ENCODE measurements around the gene IL1RAP.
"Not testable (repeated sequence)": the region's sequence is repeated elsewhere in the genome, so short reads cannot be mapped to it uniquely, and the experiment has no call there.

Gene IL1RAP

DNA sequence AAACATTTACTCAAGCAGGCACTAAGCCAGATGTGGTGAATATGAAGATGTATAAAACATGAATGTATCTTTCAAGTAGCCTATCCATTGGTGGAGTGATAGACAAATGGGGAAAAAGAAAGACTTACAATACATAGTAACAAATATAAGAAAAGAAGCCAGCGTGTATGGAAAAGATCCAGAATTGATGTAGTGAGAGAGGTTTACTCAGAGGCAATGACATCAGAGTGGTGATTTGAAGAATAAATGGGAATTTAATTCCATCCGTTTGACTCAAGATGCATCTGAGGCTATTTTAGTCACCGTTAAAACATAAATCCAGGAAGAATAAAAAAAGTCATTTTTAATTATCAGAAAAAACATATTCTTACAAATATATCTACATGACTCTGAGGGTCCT is 162.6 kb downstream of the IL1RAP start:
- H2AFZ ChIP-seq (ENCODE audit: low read depth, low read length, severe bottlenecking) = no peak overlapping the region
- no peaks in the 10 kb centered on the region for H3K79me2 ChIP-seq (ENCODE audit: insufficient read depth, low read length)
- H3K9me3 ChIP-seq (ENCODE audit: insufficient read depth, low read length) = no peaks in the 10 kb centered on the region
- H3K27me3 ChIP-seq (ENCODE audit: low read length) = no peaks in the 10 kb centered on the region
- no peak overlapping the region for H3K4me3 ChIP-seq (ENCODE audit: insufficient read depth, low read length, poor library complexity, severe bottlenecking)
- H3K9me2 ChIP-seq (replicated peaks; ENCODE audit: insufficient read depth, low read length) = no peaks in the 10 kb centered on the region
- no peaks in the 10 kb centered on the region for H3K36me3 ChIP-seq (ENCODE audit: low read length)
- no peaks in the 10 kb centered on the region for H3F3A ChIP-seq (ENCODE audit: insufficient read depth)
- no peak overlapping the region for H3K9ac ChIP-seq (ENCODE audit: low read length)
- no peak overlapping the region for H3K4me2 ChIP-seq (ENCODE audit: low read depth, low read length, poor library complexity, severe bottlenecking)
- H4K20me1 ChIP-seq (ENCODE audit: low read depth, low read length) = no peaks in the 10 kb centered on the region
- no peak for TF ChIP-seq EZH2phosphoT487 (conservative IDR thresholded peaks at IDR 0.05; ENCODE audit: low read length)
- TF ChIP-seq, protein P1, sequence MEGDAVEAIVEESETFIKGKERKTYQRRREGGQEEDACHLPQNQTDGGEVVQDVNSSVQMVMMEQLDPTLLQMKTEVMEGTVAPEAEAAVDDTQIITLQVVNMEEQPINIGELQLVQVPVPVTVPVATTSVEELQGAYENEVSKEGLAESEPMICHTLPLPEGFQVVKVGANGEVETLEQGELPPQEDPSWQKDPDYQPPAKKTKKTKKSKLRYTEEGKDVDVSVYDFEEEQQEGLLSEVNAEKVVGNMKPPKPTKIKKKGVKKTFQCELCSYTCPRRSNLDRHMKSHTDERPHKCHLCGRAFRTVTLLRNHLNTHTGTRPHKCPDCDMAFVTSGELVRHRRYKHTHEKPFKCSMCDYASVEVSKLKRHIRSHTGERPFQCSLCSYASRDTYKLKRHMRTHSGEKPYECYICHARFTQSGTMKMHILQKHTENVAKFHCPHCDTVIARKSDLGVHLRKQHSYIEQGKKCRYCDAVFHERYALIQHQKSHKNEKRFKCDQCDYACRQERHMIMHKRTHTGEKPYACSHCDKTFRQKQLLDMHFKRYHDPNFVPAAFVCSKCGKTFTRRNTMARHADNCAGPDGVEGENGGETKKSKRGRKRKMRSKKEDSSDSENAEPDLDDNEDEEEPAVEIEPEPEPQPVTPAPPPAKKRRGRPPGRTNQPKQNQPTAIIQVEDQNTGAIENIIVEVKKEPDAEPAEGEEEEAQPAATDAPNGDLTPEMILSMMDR (IDR thresholded peaks at IDR 0.05; ENCODE audit: insufficient read depth, low read length, poor library complexity, severe bottlenecking) = no peak
- no peak overlapping the region for H3K27ac ChIP-seq (ENCODE audit: low read depth, low read length)

GRCh38 chr3:190677001-190677400 is 163.1 kb downstream of the IL1RAP start:
- H3K4me2 ChIP-seq (ENCODE audit: low read depth, low read length, poor library complexity, severe bottlenecking) = no peak overlapping the region
- TF ChIP-seq, protein P1 (IDR thresholded peaks at IDR 0.05; ENCODE audit: insufficient read depth, low read length, poor library complexity, severe bottlenecking) = no peak

DNA sequence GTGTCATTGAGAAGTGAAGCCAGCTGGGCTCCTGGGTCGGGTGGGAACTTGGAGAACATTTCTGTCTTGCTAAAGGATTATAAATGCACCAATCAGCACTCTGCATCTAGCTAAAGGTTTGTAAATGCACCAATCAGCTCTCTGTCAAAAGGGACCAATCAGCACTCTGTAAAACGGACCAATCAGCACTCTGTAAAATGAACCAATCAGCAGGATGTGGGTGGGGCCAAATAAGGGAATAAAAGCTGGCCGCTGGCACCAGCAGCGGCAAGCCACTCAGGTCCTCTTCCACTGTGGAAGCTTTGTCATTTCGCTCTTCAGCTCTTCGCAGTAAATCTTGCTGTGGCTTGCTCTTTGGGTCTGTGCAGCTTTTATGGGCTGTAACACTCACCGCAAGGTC is 164.0 kb downstream of the IL1RAP start:
- H3K9me3 ChIP-seq (ENCODE audit: insufficient read depth, low read length); H3K36me3 ChIP-seq (ENCODE audit: low read length); H3K4me2 ChIP-seq (ENCODE audit: low read depth, low read length, poor library complexity, severe bottlenecking); H3K27me3 ChIP-seq (ENCODE audit: low read length); H3K9ac ChIP-seq (ENCODE audit: low read length); H3K79me2 ChIP-seq (ENCODE audit: insufficient read depth, low read length); H3F3A ChIP-seq (ENCODE audit: insufficient read depth); H3K4me3 ChIP-seq (ENCODE audit: insufficient read depth, low read length, poor library complexity, severe bottlenecking); H4K20me1 ChIP-seq (ENCODE audit: low read depth, low read length); H3K27ac ChIP-seq (ENCODE audit: low read depth, low read length); H2AFZ ChIP-seq (ENCODE audit: low read depth, low read length, severe bottlenecking); H3K9me2 ChIP-seq (replicated peaks; ENCODE audit: insufficient read depth, low read length): not testable (repeated sequence)

More at GRCh38 chr3:190677001-190677400, 163.1 kb downstream of the IL1RAP start:
- Histone ChIP-seq H3K79me2 (ENCODE audit: insufficient read depth, low read length) (no peaks in the 10 kb centered on the region), H3K36me3 (ENCODE audit: low read length) (no peaks in the 10 kb centered on the region), H3K9ac (ENCODE audit: low read length) (no peak overlapping the region), H3F3A (ENCODE audit: insufficient read depth) (no peaks in the 10 kb centered on the region), H3K27ac (ENCODE audit: low read depth, low read length) (no peak overlapping the region), H4K20me1 (ENCODE audit: low read depth, low read length) (no peaks in the 10 kb centered on the region), H3K9me2 (replicated peaks; ENCODE audit: insufficient read depth, low read length) (no peaks in the 10 kb centered on the region), H3K4me3 (ENCODE audit: insufficient read depth, low read length, poor library complexity, severe bottlenecking) (no peak overlapping the region), H3K27me3 (ENCODE audit: low read length) (no peaks in the 10 kb centered on the region), H3K9me3 (ENCODE audit: insufficient read depth, low read length) (no peaks in the 10 kb centered on the region), H2AFZ (ENCODE audit: low read depth, low read length, severe bottlenecking) (no peak overlapping the region)

DNA sequence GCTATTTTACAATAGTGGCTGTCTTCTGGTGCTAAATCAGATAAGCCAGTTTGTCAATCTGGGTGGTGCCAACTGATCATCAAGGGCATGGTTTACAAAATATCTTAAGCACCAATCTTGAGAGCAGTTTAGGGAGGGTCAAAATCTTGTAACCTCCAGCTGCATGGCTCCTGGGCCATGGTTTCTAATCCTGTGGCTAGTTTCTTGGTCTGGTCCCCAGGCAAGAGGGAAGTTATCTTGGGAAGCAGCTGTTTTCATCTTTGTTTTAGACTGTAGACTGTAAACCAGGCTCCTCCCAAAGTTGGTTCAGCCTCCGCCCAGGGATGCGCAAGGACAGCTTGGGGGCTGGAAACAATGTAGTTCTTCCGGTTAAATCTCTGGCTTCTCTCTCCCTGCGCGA is 166.8 kb downstream of the IL1RAP start:
- H3K9me2 ChIP-seq (replicated peaks; ENCODE audit: insufficient read depth, low read length) = no peaks in the 10 kb centered on the region
- TF ChIP-seq, protein P1 (IDR thresholded peaks at IDR 0.05; ENCODE audit: insufficient read depth, low read length, poor library complexity, severe bottlenecking) = no peak
- no peak for TF ChIP-seq EZH2phosphoT487 (conservative IDR thresholded peaks at IDR 0.05; ENCODE audit: low read length)
- H3K27ac ChIP-seq (ENCODE audit: low read depth, low read length) = no peak overlapping the region
- no peaks in the 10 kb centered on the region for H3K27me3 ChIP-seq (ENCODE audit: low read length)
- no peaks in the 10 kb centered on the region for H3K36me3 ChIP-seq (ENCODE audit: low read length)
- no peak overlapping the region for H2AFZ ChIP-seq (ENCODE audit: low read depth, low read length, severe bottlenecking)
- H4K20me1 ChIP-seq (ENCODE audit: low read depth, low read length) = no peaks in the 10 kb centered on the region
- no peaks in the 10 kb centered on the region for H3K79me2 ChIP-seq (ENCODE audit: insufficient read depth, low read length)
- no peak overlapping the region for H3K4me2 ChIP-seq (ENCODE audit: low read depth, low read length, poor library complexity, severe bottlenecking)
- no peak overlapping the region for H3K4me3 ChIP-seq (ENCODE audit: insufficient read depth, low read length, poor library complexity, severe bottlenecking)
- no peaks in the 10 kb centered on the region for H3F3A ChIP-seq (ENCODE audit: insufficient read depth)
- no peaks in the 10 kb centered on the region for H3K9me3 ChIP-seq (ENCODE audit: insufficient read depth, low read length)
- H3K9ac ChIP-seq (ENCODE audit: low read length) = no peak overlapping the region
